Endothelial cell of umbilical vein (primary cell): ENCODE data around the gene SYNGR1. TPM values are rescaled to one million over a fixed set of nuclear protein-coding genes. Genes with fewer than 3 reads are reported as not detected.

Experiments used
- BruUV-seq: library from RNA; stranded (reverse); fragments of 400-500 nt; replicated peaks from 2 replicates; lab custom pipeline; 2021; lab: Mats Ljungman, UMichigan
- CTCF ChIA-PET: fragments of 300-600, 350-600 bp; sonication (Branson Sonifier 250); formaldehyde crosslinking; loops from one replicate; lab custom pipeline; 2021; ENCODE audit warnings: antibody characterized with exemption, inconsistent platforms; lab: Charles Lee
- POLR2A ChIA-PET: fragments of 300-600, 350-600 bp; sonication (Branson Sonifier 250); formaldehyde crosslinking; loops from one replicate; lab custom pipeline; 2021; ENCODE audit warnings: antibody characterized with exemption, inconsistent platforms; lab: Charles Lee
- DNase-seq: peaks from one replicate; pipeline ENCODE4 v3.0.0-alpha.2; 2011; ENCODE audit warnings: low read depth, low spot score
- FAIRE-seq: peaks from 2 replicates; lab custom pipeline; 2011; peaks lifted over from hg19 to GRCh38; lab: Jason Lieb, UNC
- H2AFZ ChIP-seq: 2 replicates; pipeline ENCODE4 v1.6.0; 2012; ENCODE audit warnings: low read depth, low read length, control low read depth, inconsistent platforms
- H3K27ac ChIP-seq: 2 replicates; pipeline ENCODE4 v1.5.1; 2011; ENCODE audit warnings: low read depth, mild to moderate bottlenecking, control low read depth, low read length, moderate library complexity; ENCODE audit not compliant: insufficient read depth
- H3K27me3 ChIP-seq, 2 experiments: 2 replicates each; pipeline versions ENCODE4 v1.6.0 to v1.6.1; 2011; ENCODE audit warnings: low read length in 2 of 2, mixed read lengths in 1 of 2; ENCODE audit not compliant: control insufficient read depth in 2 of 2, insufficient read depth in 2 of 2
- H3K36me3 ChIP-seq, 2 experiments: 2 replicates in 1 of 2; 3 replicates in 1 of 2; pipeline ENCODE4 v1.5.1; 2011; ENCODE audit warnings: low read length in 2 of 2, mild to moderate bottlenecking in 1 of 2, moderate library complexity in 1 of 2; ENCODE audit not compliant: control insufficient read depth in 2 of 2, insufficient read depth in 2 of 2; ENCODE audit errors: extremely low read depth in 1 of 2
- H3K4me1 ChIP-seq: 3 replicates; pipeline ENCODE4 v1.5.1; 2011; ENCODE audit warnings: mild to moderate bottlenecking, low read length; ENCODE audit not compliant: control insufficient read depth, insufficient read depth; ENCODE audit errors: extremely low read depth
- H3K4me2 ChIP-seq: 2 replicates; pipeline ENCODE4 v1.6.1; 2011; ENCODE audit warnings: low read length, control low read depth, mixed read lengths; ENCODE audit not compliant: insufficient read depth
- H3K4me3 ChIP-seq, 3 experiments: fragments of 200-600 bp in 1 of 3; sonication (generic), shearing (Covaris generic) in 1 of 3; replicated peaks in 1 of 3; 2 replicates each; pipeline ENCODE4 v1.5.1; 2011 to 2016; ENCODE audit warnings: control low read depth in 3 of 3, low read length in 3 of 3, mild to moderate bottlenecking in 2 of 3, inconsistent platforms in 1 of 3, low read depth in 1 of 3, moderate library complexity in 1 of 3; ENCODE audit not compliant: insufficient read depth in 1 of 3
- H3K79me2 ChIP-seq: 2 replicates; pipeline ENCODE4 v1.6.0; 2012; ENCODE audit warnings: low read length, inconsistent platforms; ENCODE audit not compliant: control insufficient read depth, insufficient read depth
- H3K9ac ChIP-seq: replicated peaks from 2 replicates; pipeline ENCODE3; 2011; ENCODE audit warnings: low read length, control low read depth; ENCODE audit not compliant: insufficient read depth; ENCODE audit errors: extremely low read depth
- H3K9me1 ChIP-seq: replicated peaks from 3 replicates; pipeline ENCODE4 v1.6.0; 2011; ENCODE audit warnings: mild to moderate bottlenecking, low read length; ENCODE audit not compliant: control insufficient read depth, insufficient read depth; ENCODE audit errors: extremely low read depth
- H3K9me3 ChIP-seq: replicated peaks from 2 replicates; pipeline ENCODE4 v1.5.1; 2012; ENCODE audit warnings: low read length, inconsistent platforms; ENCODE audit not compliant: control insufficient read depth, insufficient read depth
- H4K20me1 ChIP-seq: replicated peaks from 2 replicates; pipeline ENCODE3; 2011; ENCODE audit warnings: mild to moderate bottlenecking, low read length; ENCODE audit not compliant: control insufficient read depth, insufficient read depth; ENCODE audit errors: extremely low read depth
- CTCF ChIP-seq, 2 donors: IDR thresholded peaks; 1 replicate in 1 of 2; 2 replicates in 1 of 2; pipeline ENCODE4 v1.5.1; 2011; ENCODE audit warnings: low read length in 2 of 2, mild to moderate bottlenecking in 2 of 2, moderate library complexity in 2 of 2, control low read depth in 1 of 2, inconsistent platforms in 1 of 2, low read depth in 1 of 2; ENCODE audit not compliant: insufficient read depth in 1 of 2; ENCODE audit errors: extremely low read depth in 1 of 2
- EZH2 ChIP-seq: IDR thresholded peaks from 2 replicates; pipeline ENCODE4 v1.6.1; 2012; ENCODE audit warnings: borderline replicate concordance, low read depth, mild to moderate bottlenecking, moderate library complexity, low read length, inconsistent platforms; ENCODE audit not compliant: severe bottlenecking
- FOS ChIP-seq: IDR thresholded peaks from 2 replicates; pipeline ENCODE4 v1.6.1; 2011; ENCODE audit warnings: mild to moderate bottlenecking, low read length, moderate library complexity, borderline replicate concordance; ENCODE audit not compliant: insufficient read depth
- GATA2 ChIP-seq: IDR thresholded peaks from 2 replicates; pipeline ENCODE4 v1.7.0; 2011; ENCODE audit warnings: low read depth, mild to moderate bottlenecking, moderate library complexity, mixed read lengths, low read length; ENCODE audit not compliant: insufficient read length, insufficient read depth
- JUN ChIP-seq: IDR thresholded peaks from 2 replicates; pipeline ENCODE4 v1.6.1; 2011; ENCODE audit warnings: borderline replicate concordance, low read depth; ENCODE audit not compliant: insufficient read length, insufficient read depth
- MYC ChIP-seq: IDR thresholded peaks from one replicate; pipeline ENCODE4 v1.6.1; 2011; ENCODE audit warnings: mild to moderate bottlenecking, low read depth, low read length
- POLR2A ChIP-seq: IDR thresholded peaks from 2 replicates; pipeline ENCODE4 v1.6.1; 2012; ENCODE audit warnings: low read depth, mild to moderate bottlenecking, control low read depth, low read length
- POLR2AphosphoS5 ChIP-seq: IDR thresholded peaks from 2 replicates; pipeline ENCODE4 v1.6.1; 2012; ENCODE audit warnings: low read depth, mild to moderate bottlenecking, control low read depth, low read length, moderate library complexity; ENCODE audit not compliant: insufficient read depth
- dilution Hi-C: fragments of 300-500 bp; cut with MboI; formaldehyde crosslinking; loops from one replicate; pipeline ENCODE4 v1.15.0; 2019; ENCODE audit warnings: low sequenced_read_pairs; ENCODE audit not compliant: extremely low pct_ligation_motif_present
- intact Hi-C: fragments of 100-400 bp; cut with micrococcal nuclease; formaldehyde crosslinking; loops from one replicate; pipeline ENCODE4 v1.10.0; 2022
- polyA plus RNA-seq, 4 experiments: library from polyadenylated mRNA; depleted of rRNA in 3 of 4; stranded (reverse) in 3 of 4; unstranded in 1 of 4; fragments of >200 nt; gene quantifications; 2 replicates each; pipeline versions ENCODE4 v1.2.1 to v1.2.3, GENCODE V29; 2011 to 2012; ENCODE audit warnings: missing spikeins in 1 of 4
- total RNA-seq: library from RNA; stranded (reverse); gene quantifications from 2 replicates; pipeline ENCODE4 v1.2.3, GENCODE V29; 2021
- TF ChIP-seq, protein P1 (sequence below): IDR thresholded peaks from 2 replicates; pipeline ENCODE4 v1.6.1; 2011; ENCODE audit not compliant: insufficient read depth, insufficient read length

SYNGR1 gene
- total and polyA plus RNA-seq, 2 donors (not counting 3 experiments of a cell fraction or from before 2014, with no cell fraction given), result 3.8 to 10.2 TPM

DNA sequence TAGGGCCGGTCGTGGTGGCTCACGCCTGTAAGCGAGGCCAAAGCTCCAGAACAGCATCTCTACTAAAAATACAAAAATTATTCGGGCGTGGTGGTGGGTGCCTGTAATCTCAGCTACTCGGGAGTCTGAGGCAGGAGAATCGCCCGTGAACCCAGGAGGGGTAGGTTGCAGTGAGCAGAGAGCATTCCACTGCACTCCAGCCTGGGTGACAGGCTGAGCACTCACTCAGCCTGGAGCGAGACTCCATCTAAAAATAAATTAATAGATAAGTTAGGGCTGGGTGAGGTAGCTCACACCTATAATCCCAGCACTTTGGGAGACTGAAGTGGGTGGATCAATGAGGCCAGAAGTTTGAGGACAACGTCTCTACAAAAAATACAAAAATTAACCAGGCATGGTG lies 39.6 kb downstream of the SYNGR1 start:
- no TSS peak for BruUV-seq
- TF ChIP-seq FOS, result no peak
- no peak for TF ChIP-seq GATA2
- FAIRE-seq, result no peak
- ChIA-PET CTCF (interaction anchor here (1.4 kb wide), 1 partner anchor 10 kb away, joined by 4 read pairs; the partner anchor contains the start of gene TAB1), POLR2A (no interaction called here)
- no peaks in the 10 kb centered on the region for H3K36me3 ChIP-seq
- H2AFZ ChIP-seq, result no peak overlapping the region
- H3K27me3 ChIP-seq, result peaks cover 0 to 2% of the 10 kb centered on the region in 2 experiments
- no peaks in the 10 kb centered on the region for H3K4me1 ChIP-seq
- H3K9me3 ChIP-seq, result no peaks in the 10 kb centered on the region
- H3K9me1 ChIP-seq, result no peaks in the 10 kb centered on the region
- H3K4me2 ChIP-seq, result no peak overlapping the region
- no peak overlapping the region for H3K9ac ChIP-seq
- dilution Hi-C loops, result no loop called here
- intact Hi-C loops, result no loop called here
- H3K79me2 ChIP-seq, result no peaks in the 10 kb centered on the region
- H3K4me3 ChIP-seq, result no peak overlapping the region
- H4K20me1 ChIP-seq, result no peaks in the 10 kb centered on the region
- H3K27ac ChIP-seq, result no peak overlapping the region
- DNase-seq, result no peak

DNA sequence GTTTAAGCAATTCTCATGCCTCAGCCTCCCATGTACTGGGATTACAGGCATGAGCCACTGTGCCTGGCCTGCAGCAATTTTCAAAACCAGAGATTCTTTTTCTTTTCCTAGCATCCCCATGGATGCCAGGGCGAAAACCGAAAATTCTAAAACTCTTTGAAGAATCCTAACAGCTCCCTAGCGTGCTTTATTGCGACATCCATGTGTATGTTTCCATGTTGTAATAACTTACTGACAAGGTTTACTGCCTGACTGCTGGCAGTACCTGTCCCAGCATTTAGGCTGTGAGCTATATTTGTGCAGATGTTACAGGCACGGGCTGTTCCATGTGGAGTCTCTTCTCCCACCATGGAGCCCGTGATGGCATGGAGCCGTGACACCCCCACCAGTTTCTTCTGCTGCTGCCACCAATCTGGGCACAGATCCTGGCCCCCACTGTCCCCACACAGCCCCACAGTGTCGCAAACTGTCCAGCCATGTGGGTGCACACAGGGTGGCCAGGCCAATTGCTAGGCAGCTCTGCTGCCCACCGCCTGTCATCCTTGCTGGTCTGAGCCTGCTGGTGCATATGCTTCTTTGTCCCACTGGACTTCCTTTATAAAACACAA lies 42.7 kb downstream of the SYNGR1 start:
- Histone ChIP-seq H3K79me2 (no peaks in the 10 kb centered on the region), H3K36me3 (no peaks in the 10 kb centered on the region), H3K9me1 (no peaks in the 10 kb centered on the region), H3K27ac (no peak overlapping the region), H3K9me3 (no peaks in the 10 kb centered on the region), H3K27me3 (peaks cover 0 to 2% of the 10 kb centered on the region in 2 experiments), H3K4me3 (no peak overlapping the region), H4K20me1 (no peaks in the 10 kb centered on the region), H3K4me2 (no peak overlapping the region), H3K4me1 (peaks cover 4% of the 10 kb centered on the region), H3K9ac (no peak overlapping the region), H2AFZ (no peak overlapping the region)
- dilution Hi-C loops, result no loop called here
- ChIA-PET CTCF (interaction anchor here (1.0 to 1.6 kb wide), 3 partner anchors 10 to 20 kb away, joined by 3 to 4 read pairs (median 3); no protein-coding TSS in a partner anchor), POLR2A (no interaction called here)
- intact Hi-C loops, result no loop called here
- TF ChIP-seq FOS, result no peak
- TF ChIP-seq POLR2A, result no peak
- TF ChIP-seq CTCF (IDR thresholded peaks at IDR 0.05; ENCODE audit: extremely low read depth in 1 of 2, insufficient read depth in 1 of 2, low read depth in 1 of 2, low read length in 2 of 2), result no peak
- TF ChIP-seq GATA2, result no peak
- TF ChIP-seq POLR2AphosphoS5, result no peak
- no peak for TF ChIP-seq JUN
- no peak for TF ChIP-seq EZH2
- TF ChIP-seq, protein P1, sequence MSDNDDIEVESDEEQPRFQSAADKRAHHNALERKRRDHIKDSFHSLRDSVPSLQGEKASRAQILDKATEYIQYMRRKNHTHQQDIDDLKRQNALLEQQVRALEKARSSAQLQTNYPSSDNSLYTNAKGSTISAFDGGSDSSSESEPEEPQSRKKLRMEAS, result no peak
- TF ChIP-seq MYC, result no peak
- FAIRE-seq (no peak), DNase-seq (no peak)
- BruUV-seq, result no TSS peak
